Neural progenitor cell (in vitro differentiated cells): ENCODE results near the gene BCKDHB.

Source experiments
- CTCF ChIP-seq: fragments of 200-600 bp; sonication (generic); IDR thresholded peaks from 2 replicates; pipeline ENCODE4 v1.5.1; 2017; ENCODE audit warnings: antibody characterized with exemption, mild to moderate bottlenecking
- EZH2 ChIP-seq: fragments of 200-600 bp; sonication (generic); IDR thresholded peaks from 2 replicates; pipeline ENCODE4 v1.6.1; 2017; ENCODE audit warnings: antibody characterized with exemption, mild to moderate bottlenecking, moderate library complexity

DNA sequence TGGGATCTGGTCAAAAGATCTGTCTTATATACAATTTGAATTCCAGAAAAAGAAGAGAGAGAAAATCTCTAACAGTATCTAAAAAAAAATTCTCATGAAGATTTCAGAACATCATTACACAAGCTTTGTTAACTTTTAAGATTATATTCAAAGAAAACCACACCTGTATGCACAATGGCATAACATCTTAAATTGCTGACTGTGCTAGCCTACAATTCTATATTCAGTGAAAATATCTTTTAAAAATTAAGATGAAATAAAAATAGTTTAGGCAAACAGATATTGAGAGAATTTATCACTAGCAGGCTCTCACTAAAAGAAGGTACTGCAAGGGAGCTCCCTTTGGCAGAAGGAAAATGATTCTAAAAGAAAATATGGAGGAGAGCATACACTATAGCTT is 100.3 kb downstream of the BCKDHB start:
- no peak for TF ChIP-seq CTCF
- TF ChIP-seq EZH2, result no peak
